Endothelial cell of umbilical vein (primary cell): ENCODE data around the gene RNF10. TPM values are rescaled to one million over a fixed set of nuclear protein-coding genes. Genes with fewer than 3 reads are reported as not detected.

Experiments used
- BruUV-seq: library from RNA; stranded (reverse); fragments of 400-500 nt; replicated peaks from 2 replicates; lab custom pipeline; 2021; lab: Mats Ljungman, UMichigan
- CTCF ChIA-PET: fragments of 300-600, 350-600 bp; sonication (Branson Sonifier 250); formaldehyde crosslinking; loops from one replicate; lab custom pipeline; 2021; ENCODE audit warnings: antibody characterized with exemption, inconsistent platforms; lab: Charles Lee
- POLR2A ChIA-PET: fragments of 300-600, 350-600 bp; sonication (Branson Sonifier 250); formaldehyde crosslinking; loops from one replicate; lab custom pipeline; 2021; ENCODE audit warnings: antibody characterized with exemption, inconsistent platforms; lab: Charles Lee
- DNase-seq: peaks from one replicate; pipeline ENCODE4 v3.0.0-alpha.2; 2011; ENCODE audit warnings: low read depth, low spot score
- FAIRE-seq: peaks from 2 replicates; lab custom pipeline; 2011; peaks lifted over from hg19 to GRCh38; lab: Jason Lieb, UNC
- H2AFZ ChIP-seq: 2 replicates; pipeline ENCODE4 v1.6.0; 2012; ENCODE audit warnings: low read depth, low read length, control low read depth, inconsistent platforms
- H3K27ac ChIP-seq: 2 replicates; pipeline ENCODE4 v1.5.1; 2011; ENCODE audit warnings: low read depth, mild to moderate bottlenecking, control low read depth, low read length, moderate library complexity; ENCODE audit not compliant: insufficient read depth
- H3K27me3 ChIP-seq, 2 experiments: 2 replicates each; pipeline versions ENCODE4 v1.6.0 to v1.6.1; 2011; ENCODE audit warnings: low read length in 2 of 2, mixed read lengths in 1 of 2; ENCODE audit not compliant: control insufficient read depth in 2 of 2, insufficient read depth in 2 of 2
- H3K36me3 ChIP-seq, 2 experiments: 2 replicates in 1 of 2; 3 replicates in 1 of 2; pipeline ENCODE4 v1.5.1; 2011; ENCODE audit warnings: low read length in 2 of 2, mild to moderate bottlenecking in 1 of 2, moderate library complexity in 1 of 2; ENCODE audit not compliant: control insufficient read depth in 2 of 2, insufficient read depth in 2 of 2; ENCODE audit errors: extremely low read depth in 1 of 2
- H3K4me1 ChIP-seq: 3 replicates; pipeline ENCODE4 v1.5.1; 2011; ENCODE audit warnings: mild to moderate bottlenecking, low read length; ENCODE audit not compliant: control insufficient read depth, insufficient read depth; ENCODE audit errors: extremely low read depth
- H3K4me2 ChIP-seq: 2 replicates; pipeline ENCODE4 v1.6.1; 2011; ENCODE audit warnings: low read length, control low read depth, mixed read lengths; ENCODE audit not compliant: insufficient read depth
- H3K4me3 ChIP-seq, 3 experiments: fragments of 200-600 bp in 1 of 3; sonication (generic), shearing (Covaris generic) in 1 of 3; replicated peaks in 1 of 3; 2 replicates each; pipeline ENCODE4 v1.5.1; 2011 to 2016; ENCODE audit warnings: control low read depth in 3 of 3, low read length in 3 of 3, mild to moderate bottlenecking in 2 of 3, inconsistent platforms in 1 of 3, low read depth in 1 of 3, moderate library complexity in 1 of 3; ENCODE audit not compliant: insufficient read depth in 1 of 3
- H3K79me2 ChIP-seq: 2 replicates; pipeline ENCODE4 v1.6.0; 2012; ENCODE audit warnings: low read length, inconsistent platforms; ENCODE audit not compliant: control insufficient read depth, insufficient read depth
- H3K9ac ChIP-seq: replicated peaks from 2 replicates; pipeline ENCODE3; 2011; ENCODE audit warnings: low read length, control low read depth; ENCODE audit not compliant: insufficient read depth; ENCODE audit errors: extremely low read depth
- H3K9me1 ChIP-seq: replicated peaks from 3 replicates; pipeline ENCODE4 v1.6.0; 2011; ENCODE audit warnings: mild to moderate bottlenecking, low read length; ENCODE audit not compliant: control insufficient read depth, insufficient read depth; ENCODE audit errors: extremely low read depth
- H3K9me3 ChIP-seq: replicated peaks from 2 replicates; pipeline ENCODE4 v1.5.1; 2012; ENCODE audit warnings: low read length, inconsistent platforms; ENCODE audit not compliant: control insufficient read depth, insufficient read depth
- H4K20me1 ChIP-seq: replicated peaks from 2 replicates; pipeline ENCODE3; 2011; ENCODE audit warnings: mild to moderate bottlenecking, low read length; ENCODE audit not compliant: control insufficient read depth, insufficient read depth; ENCODE audit errors: extremely low read depth
- CTCF ChIP-seq, 2 donors: IDR thresholded peaks; 1 replicate in 1 of 2; 2 replicates in 1 of 2; pipeline ENCODE4 v1.5.1; 2011; ENCODE audit warnings: low read length in 2 of 2, mild to moderate bottlenecking in 2 of 2, moderate library complexity in 2 of 2, control low read depth in 1 of 2, inconsistent platforms in 1 of 2, low read depth in 1 of 2; ENCODE audit not compliant: insufficient read depth in 1 of 2; ENCODE audit errors: extremely low read depth in 1 of 2
- EZH2 ChIP-seq: IDR thresholded peaks from 2 replicates; pipeline ENCODE4 v1.6.1; 2012; ENCODE audit warnings: borderline replicate concordance, low read depth, mild to moderate bottlenecking, moderate library complexity, low read length, inconsistent platforms; ENCODE audit not compliant: severe bottlenecking
- FOS ChIP-seq: IDR thresholded peaks from 2 replicates; pipeline ENCODE4 v1.6.1; 2011; ENCODE audit warnings: mild to moderate bottlenecking, low read length, moderate library complexity, borderline replicate concordance; ENCODE audit not compliant: insufficient read depth
- GATA2 ChIP-seq: IDR thresholded peaks from 2 replicates; pipeline ENCODE4 v1.7.0; 2011; ENCODE audit warnings: low read depth, mild to moderate bottlenecking, moderate library complexity, mixed read lengths, low read length; ENCODE audit not compliant: insufficient read length, insufficient read depth
- JUN ChIP-seq: IDR thresholded peaks from 2 replicates; pipeline ENCODE4 v1.6.1; 2011; ENCODE audit warnings: borderline replicate concordance, low read depth; ENCODE audit not compliant: insufficient read length, insufficient read depth
- MAX ChIP-seq: IDR thresholded peaks from 2 replicates; pipeline ENCODE4 v1.6.1; 2011; ENCODE audit not compliant: insufficient read depth, insufficient read length
- MYC ChIP-seq: IDR thresholded peaks from one replicate; pipeline ENCODE4 v1.6.1; 2011; ENCODE audit warnings: mild to moderate bottlenecking, low read depth, low read length
- POLR2A ChIP-seq: IDR thresholded peaks from 2 replicates; pipeline ENCODE4 v1.6.1; 2012; ENCODE audit warnings: low read depth, mild to moderate bottlenecking, control low read depth, low read length
- POLR2AphosphoS5 ChIP-seq: IDR thresholded peaks from 2 replicates; pipeline ENCODE4 v1.6.1; 2012; ENCODE audit warnings: low read depth, mild to moderate bottlenecking, control low read depth, low read length, moderate library complexity; ENCODE audit not compliant: insufficient read depth
- dilution Hi-C: fragments of 300-500 bp; cut with MboI; formaldehyde crosslinking; loops from one replicate; pipeline ENCODE4 v1.15.0; 2019; ENCODE audit warnings: low sequenced_read_pairs; ENCODE audit not compliant: extremely low pct_ligation_motif_present
- intact Hi-C: fragments of 100-400 bp; cut with micrococcal nuclease; formaldehyde crosslinking; loops from one replicate; pipeline ENCODE4 v1.10.0; 2022
- polyA plus RNA-seq, 4 experiments: library from polyadenylated mRNA; depleted of rRNA in 3 of 4; stranded (reverse) in 3 of 4; unstranded in 1 of 4; fragments of >200 nt; gene quantifications; 2 replicates each; pipeline versions ENCODE4 v1.2.1 to v1.2.3, GENCODE V29; 2011 to 2012; ENCODE audit warnings: missing spikeins in 1 of 4
- total RNA-seq: library from RNA; stranded (reverse); gene quantifications from 2 replicates; pipeline ENCODE4 v1.2.3, GENCODE V29; 2021

The RNF10 gene
- total and polyA plus RNA-seq, 2 donors (not counting 3 experiments of a cell fraction or from before 2014, with no cell fraction given), result 120 to 236 TPM

GRCh38 chr12:120574106-120574505 lies 40.0 kb downstream of the RNF10 start:
- DNase-seq (no peak), FAIRE-seq (no peak)
- TF ChIP-seq FOS, result no peak
- no peak for TF ChIP-seq EZH2
- no peak for TF ChIP-seq GATA2
- no peak for TF ChIP-seq JUN
- no peak for TF ChIP-seq MYC
- TF ChIP-seq POLR2AphosphoS5, result no peak
- no peak for TF ChIP-seq CTCF (IDR thresholded peaks at IDR 0.05; ENCODE audit: extremely low read depth in 1 of 2, insufficient read depth in 1 of 2, low read depth in 1 of 2, low read length in 2 of 2)
- no peak for TF ChIP-seq MAX
- no peak for TF ChIP-seq POLR2A
- no peak overlapping the region for H3K4me3 ChIP-seq
- no peak overlapping the region for H3K9ac ChIP-seq
- ChIA-PET POLR2A (no interaction called here), CTCF (no interaction called here)
- no peaks in the 10 kb centered on the region for H4K20me1 ChIP-seq
- dilution Hi-C loops (no loop called here), intact Hi-C loops (no loop called here)
- H3K9me3 ChIP-seq, result no peaks in the 10 kb centered on the region
- peaks cover 34 to 54% of the 10 kb centered on the region in 2 experiments for H3K36me3 ChIP-seq
- BruUV-seq, result no TSS peak
- H3K27me3 ChIP-seq, result no peaks in the 10 kb centered on the region
- no peak overlapping the region for H2AFZ ChIP-seq
- H3K4me2 ChIP-seq, result no peak overlapping the region
- H3K27ac ChIP-seq, result no peak overlapping the region
- H3K9me1 ChIP-seq, result no peaks in the 10 kb centered on the region
- no peaks in the 10 kb centered on the region for H3K4me1 ChIP-seq
- peaks cover 2% of the 10 kb centered on the region for H3K79me2 ChIP-seq
